HCT116 (cell line): Measurements from ENCODE around the gene ASB9. TPM values are rescaled to one million over a fixed set of nuclear protein-coding genes. Genes with fewer than 3 reads are reported as not detected.

Source experiments
- ATAC-seq: fragments of 200-7000 bp; cut with Tn5 transposase; 2 replicates; pipeline ENCODE4 v1.9.1; 2020; ENCODE audit warnings: mild to moderate bottlenecking, moderate library complexity
- BruUV-seq: library from RNA; stranded (reverse); fragments of 400-500 nt; replicated peaks from 2 replicates; lab custom pipeline; 2021; lab: Mats Ljungman, UMichigan
- CTCF ChIA-PET: fragments of 300-600 bp; sonication (Branson Sonifier 250); formaldehyde crosslinking; loops from one replicate; lab custom pipeline; 2021; ENCODE audit warnings: antibody characterized with exemption; lab: Charles Lee
- POLR2A ChIA-PET: fragments of 300-600, 350-600 bp; sonication (Branson Sonifier 250); formaldehyde crosslinking; loops from one replicate; lab custom pipeline; 2021; ENCODE audit warnings: antibody characterized with exemption; lab: Charles Lee
- RAD21 ChIA-PET, 2 experiments: fragments of 300-600 bp; sonication (Branson Sonifier 250); formaldehyde crosslinking; loops; one replicate each; lab custom pipeline; 2023; ENCODE audit warnings: low total read pairs in 2 of 2; ENCODE audit not compliant: uncharacterized antibody in 2 of 2, unreplicated experiment in 2 of 2, low non-redundant PET in 1 of 2; lab: Charles Lee
- DNase-seq: peaks from one replicate; pipeline ENCODE4 v3.0.0-alpha.2; 2010; ENCODE audit warnings: low read depth, low spot score
- H2AFZ ChIP-seq: fragments of 200-600 bp; shearing (Covaris generic), sonication (generic); 2 replicates; pipeline ENCODE4 v1.6.1; 2017; ENCODE audit warnings: low read depth, mixed run types, mixed read lengths, antibody characterized with exemption, low read length; ENCODE audit not compliant: poor library complexity, severe bottlenecking
- H3K27ac ChIP-seq: 2 replicates; pipeline ENCODE4 v1.5.1; 2012; ENCODE audit warnings: low read depth, low read length
- H3K27me3 ChIP-seq: fragments of 200-600 bp; sonication (generic); 2 replicates; pipeline ENCODE4 v1.6.1; 2016; ENCODE audit warnings: mixed run types, low read length, mixed read lengths; ENCODE audit not compliant: insufficient read depth
- H3K36me3 ChIP-seq, 2 experiments: fragments of 200-500 bp in 1 of 2; fragments of 200-600 bp in 1 of 2; sonication (Bioruptor generic) in 1 of 2; sonication (generic) in 1 of 2; 2 replicates each; pipeline versions ENCODE4 v1.5.1 to v1.6.1; 2014 to 2016; ENCODE audit warnings: low read length in 2 of 2, inconsistent platforms in 1 of 2, mixed read lengths in 1 of 2, mixed run types in 1 of 2; ENCODE audit not compliant: insufficient read depth in 2 of 2, control insufficient read depth in 1 of 2
- H3K4me1 ChIP-seq, 2 experiments: fragments of 200-600 bp in 1 of 2; sonication (generic) in 1 of 2; 2 replicates each; pipeline versions ENCODE4 v1.5.1 to v1.6.1; 2012 to 2017; ENCODE audit warnings: low read length in 2 of 2, inconsistent platforms in 1 of 2, mild to moderate bottlenecking in 1 of 2, mixed read lengths in 1 of 2, mixed run types in 1 of 2, moderate library complexity in 1 of 2; ENCODE audit not compliant: insufficient read depth in 2 of 2, control insufficient read depth in 1 of 2
- H3K4me2 ChIP-seq: fragments of 200-600 bp; sonication (generic); 2 replicates; pipeline ENCODE4 v1.6.1; 2017; ENCODE audit warnings: mixed run types, low read length, mixed read lengths
- H3K4me3 ChIP-seq, 2 experiments: fragments of 200-600 bp in 1 of 2; sonication (generic) in 1 of 2; replicated peaks in 1 of 2; 2 replicates each; pipeline ENCODE4 v1.5.1; 2011 to 2016; ENCODE audit warnings: low read length in 2 of 2, control low read depth in 1 of 2, low read depth in 1 of 2, mild to moderate bottlenecking in 1 of 2, mixed read lengths in 1 of 2, mixed run types in 1 of 2
- H3K79me2 ChIP-seq: fragments of 200-600 bp; sonication (generic); 2 replicates; pipeline ENCODE4 v1.6.1; 2017; ENCODE audit warnings: mild to moderate bottlenecking, mixed run types, low read length, moderate library complexity, mixed read lengths; ENCODE audit not compliant: insufficient read depth
- H3K9ac ChIP-seq: fragments of 200-600 bp; sonication (generic); 2 replicates; pipeline ENCODE4 v1.6.1; 2016; ENCODE audit warnings: low read length, mixed read lengths
- H3K9me2 ChIP-seq: fragments of 200-600 bp; sonication (generic), shearing (Covaris generic); 2 replicates; pipeline ENCODE4 v1.6.1; 2017; ENCODE audit warnings: mixed run types, mild to moderate bottlenecking, moderate library complexity; ENCODE audit not compliant: insufficient read depth
- H3K9me3 ChIP-seq, 2 experiments: fragments of 200-500 bp in 1 of 2; fragments of 200-600 bp in 1 of 2; sonication (Bioruptor generic) in 1 of 2; sonication (generic) in 1 of 2; 2 replicates each; pipeline ENCODE4 v1.6.1; 2014 to 2017; ENCODE audit warnings: low read length in 2 of 2, mixed read lengths in 2 of 2, inconsistent platforms in 1 of 2, low read depth in 1 of 2, mild to moderate bottlenecking in 1 of 2, mixed run types in 1 of 2, moderate library complexity in 1 of 2; ENCODE audit not compliant: control insufficient read depth in 1 of 2, insufficient read depth in 1 of 2
- H4K20me1 ChIP-seq: fragments of 200-600 bp; sonication (generic), shearing (Covaris generic); 2 replicates; pipeline ENCODE4 v1.6.1; 2017; ENCODE audit warnings: mixed run types, mild to moderate bottlenecking, moderate library complexity; ENCODE audit not compliant: insufficient read depth
- EGR1 ChIP-seq: IDR thresholded peaks from 2 replicates; pipeline ENCODE4 v1.6.1; 2012; ENCODE audit warnings: low read depth
- JUND ChIP-seq: IDR thresholded peaks from 2 replicates; pipeline ENCODE4 v1.6.1; 2012
- SIN3A ChIP-seq: IDR thresholded peaks from 2 replicates; pipeline ENCODE4 v1.6.1; 2012; ENCODE audit warnings: low read depth
- SRF ChIP-seq: IDR thresholded peaks from 2 replicates; pipeline ENCODE4 v1.6.1; 2012; ENCODE audit warnings: low read depth
- intact Hi-C: fragments of 100-400 bp; cut with micrococcal nuclease; formaldehyde crosslinking; loops from 2 replicates; pipeline ENCODE4 v1.10.0; 2022
- total RNA-seq: library from RNA; stranded (reverse); gene quantifications from one replicate; pipeline ENCODE4 v1.2.1, GENCODE V29; 2021; ENCODE audit not compliant: unreplicated experiment

Gene ASB9
- total RNA-seq, 1 experiment from 2014 or later, result 2.9 TPM

GRCh38 chrX:15194146-15194545, 75.7 kb downstream of the ASB9 start:
- RAD21 ChIA-PET, result no interaction called here
- no peak overlapping the region for H3K9ac ChIP-seq
- no peaks in the 10 kb centered on the region for H3K36me3 ChIP-seq
- H3K4me1 ChIP-seq, result no peaks in the 10 kb centered on the region
- no TSS peak for BruUV-seq
- ATAC-seq, result no peak
- no peaks in the 10 kb centered on the region for H3K27me3 ChIP-seq
- no peak overlapping the region for H3K27ac ChIP-seq
- no peak overlapping the region for H3K4me2 ChIP-seq
- POLR2A ChIA-PET, result no interaction called here
- H3K9me3 ChIP-seq, result no peaks in the 10 kb centered on the region
- TF ChIP-seq EGR1 (no peak), SIN3A (no peak), SRF (no peak), JUND (no peak)
- H3K4me3 ChIP-seq, result no peak overlapping the region
- H3K9me2 ChIP-seq, result no peaks in the 10 kb centered on the region
- intact Hi-C loops, result no loop called here
- no peaks in the 10 kb centered on the region for H3K79me2 ChIP-seq
- no peak for DNase-seq
- H4K20me1 ChIP-seq, result no peaks in the 10 kb centered on the region
- H2AFZ ChIP-seq, result no peak overlapping the region
- CTCF ChIA-PET, result no interaction called here

Other genes with a start within 250 kb of the ASB9 start
- gene ASB11, start 45.6 kb upstream of the ASB9 start, total RNA-seq, result not detected
- 12.7 TPM for gene PIGA, start 65.4 kb upstream of the ASB9 start, total RNA-seq
- 0.37 TPM for gene VEGFD, start 114.3 kb upstream of the ASB9 start, total RNA-seq
- 27.5 TPM for gene PIR, start 223.2 kb upstream of the ASB9 start, total RNA-seq
- gene BMX, start 230.7 kb upstream of the ASB9 start, total RNA-seq, result not detected